RWPE2 (cell line): Measurements from ENCODE around the gene CFLAR.

Source experiments
- ATAC-seq: fragments of 200-7000 bp; cut with Tn5 transposase; 3 replicates; pipeline ENCODE4 v1.9.1; 2021; ENCODE audit warnings: low read depth
- DNase-seq: peaks from one replicate; pipeline ENCODE4 v3.0.0-alpha.2; 2020; ENCODE audit warnings: low spot score
- H3K27ac ChIP-seq: fragments of 450-650 bp; 2 replicates; pipeline ENCODE4 v1.5.1; 2017; ENCODE audit warnings: mild to moderate bottlenecking; ENCODE audit not compliant: poor library complexity, severe bottlenecking
- H3K27me3 ChIP-seq: fragments of 250-450 bp; sonication (Bioruptor Pico); 2 replicates; pipeline ENCODE4 v1.5.1; 2021; ENCODE audit warnings: mild to moderate bottlenecking, moderate library complexity; ENCODE audit not compliant: insufficient read depth, poor library complexity, severe bottlenecking
- H3K36me3 ChIP-seq: fragments of 250-450 bp; sonication (Bioruptor Pico); 2 replicates; pipeline ENCODE4 v1.5.1; 2020; ENCODE audit warnings: low read depth, mild to moderate bottlenecking, moderate library complexity
- H3K4me1 ChIP-seq: fragments of 250-450 bp; sonication (Bioruptor Pico); 2 replicates; pipeline ENCODE4 v1.5.1; 2021; ENCODE audit warnings: mild to moderate bottlenecking, moderate library complexity; ENCODE audit not compliant: insufficient read depth, poor library complexity, severe bottlenecking
- H3K4me3 ChIP-seq: fragments of 250-450 bp; sonication (Bioruptor Pico); 2 replicates; pipeline ENCODE4 v1.5.1; 2021; ENCODE audit warnings: mild to moderate bottlenecking, moderate library complexity; ENCODE audit not compliant: severe bottlenecking
- H3K9me3 ChIP-seq: fragments of 250-450 bp; sonication (Bioruptor Pico); 2 replicates; pipeline ENCODE4 v1.5.1; 2021; ENCODE audit warnings: mild to moderate bottlenecking, moderate library complexity; ENCODE audit not compliant: severe bottlenecking
- TF ChIP-seq, protein P1 (sequence below): fragments of 450-650 bp; IDR thresholded peaks from one replicate; pipeline ENCODE4 v1.5.1; 2017; ENCODE audit warnings: mild to moderate bottlenecking, moderate library complexity; ENCODE audit not compliant: poor library complexity, severe bottlenecking

CFLAR gene

DNA sequence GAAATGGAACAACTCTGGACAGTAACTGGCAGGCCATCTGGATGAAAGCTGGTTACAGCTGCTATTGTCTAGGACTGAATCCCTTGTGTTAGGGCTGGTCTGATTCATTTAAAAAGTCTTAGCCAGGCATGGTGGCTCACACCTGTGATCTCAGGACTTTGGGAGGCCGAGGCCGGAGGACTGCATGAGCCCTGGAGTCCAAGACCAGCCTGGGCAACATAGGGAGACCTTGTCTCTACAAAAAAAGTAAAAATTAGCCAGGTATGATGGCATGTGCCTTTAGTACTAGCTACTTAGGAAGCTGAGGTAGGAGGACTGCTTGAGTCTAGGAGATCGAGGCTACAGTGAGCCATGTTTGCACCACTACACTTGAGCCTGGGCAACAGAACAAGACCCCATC, 15.5 kb upstream of the CFLAR start:
- TF ChIP-seq, protein P1, sequence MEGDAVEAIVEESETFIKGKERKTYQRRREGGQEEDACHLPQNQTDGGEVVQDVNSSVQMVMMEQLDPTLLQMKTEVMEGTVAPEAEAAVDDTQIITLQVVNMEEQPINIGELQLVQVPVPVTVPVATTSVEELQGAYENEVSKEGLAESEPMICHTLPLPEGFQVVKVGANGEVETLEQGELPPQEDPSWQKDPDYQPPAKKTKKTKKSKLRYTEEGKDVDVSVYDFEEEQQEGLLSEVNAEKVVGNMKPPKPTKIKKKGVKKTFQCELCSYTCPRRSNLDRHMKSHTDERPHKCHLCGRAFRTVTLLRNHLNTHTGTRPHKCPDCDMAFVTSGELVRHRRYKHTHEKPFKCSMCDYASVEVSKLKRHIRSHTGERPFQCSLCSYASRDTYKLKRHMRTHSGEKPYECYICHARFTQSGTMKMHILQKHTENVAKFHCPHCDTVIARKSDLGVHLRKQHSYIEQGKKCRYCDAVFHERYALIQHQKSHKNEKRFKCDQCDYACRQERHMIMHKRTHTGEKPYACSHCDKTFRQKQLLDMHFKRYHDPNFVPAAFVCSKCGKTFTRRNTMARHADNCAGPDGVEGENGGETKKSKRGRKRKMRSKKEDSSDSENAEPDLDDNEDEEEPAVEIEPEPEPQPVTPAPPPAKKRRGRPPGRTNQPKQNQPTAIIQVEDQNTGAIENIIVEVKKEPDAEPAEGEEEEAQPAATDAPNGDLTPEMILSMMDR: no peak
- Histone ChIP-seq H3K27me3 (no peaks in the 10 kb centered on the region), H3K27ac (no peak overlapping the region), H3K9me3 (no peaks in the 10 kb centered on the region), H3K4me3 (no peak overlapping the region), H3K36me3 (no peaks in the 10 kb centered on the region), H3K4me1 (no peaks in the 10 kb centered on the region)
- DNase-seq (no peak), ATAC-seq (no peak)

DNA sequence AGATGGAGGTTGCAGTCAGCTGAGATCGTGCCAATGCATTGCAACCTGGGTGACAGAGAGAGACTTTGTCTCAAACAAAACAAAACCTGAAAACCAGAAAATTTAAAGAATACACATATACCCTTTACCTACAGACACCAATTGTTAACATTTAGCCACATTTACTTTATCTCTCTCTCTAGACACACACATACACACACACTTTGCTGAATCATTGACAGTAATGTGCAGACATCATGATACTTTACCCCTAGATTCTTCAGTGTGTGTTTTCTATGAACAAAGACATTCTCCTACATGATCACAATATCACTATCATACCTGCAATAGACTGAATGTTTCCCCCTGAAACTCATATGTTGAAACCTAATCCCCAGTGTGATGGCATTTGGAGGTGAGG, 10.2 kb upstream of the CFLAR start:
- no peaks in the 10 kb centered on the region for H3K27me3 ChIP-seq
- ATAC-seq: no peak
- H3K4me3 ChIP-seq: no peak overlapping the region
- H3K27ac ChIP-seq: no peak overlapping the region
- TF ChIP-seq, protein P1: no peak
- DNase-seq: no peak
- H3K36me3 ChIP-seq: no peaks in the 10 kb centered on the region
- no peaks in the 10 kb centered on the region for H3K4me1 ChIP-seq
- no peaks in the 10 kb centered on the region for H3K9me3 ChIP-seq

DNA sequence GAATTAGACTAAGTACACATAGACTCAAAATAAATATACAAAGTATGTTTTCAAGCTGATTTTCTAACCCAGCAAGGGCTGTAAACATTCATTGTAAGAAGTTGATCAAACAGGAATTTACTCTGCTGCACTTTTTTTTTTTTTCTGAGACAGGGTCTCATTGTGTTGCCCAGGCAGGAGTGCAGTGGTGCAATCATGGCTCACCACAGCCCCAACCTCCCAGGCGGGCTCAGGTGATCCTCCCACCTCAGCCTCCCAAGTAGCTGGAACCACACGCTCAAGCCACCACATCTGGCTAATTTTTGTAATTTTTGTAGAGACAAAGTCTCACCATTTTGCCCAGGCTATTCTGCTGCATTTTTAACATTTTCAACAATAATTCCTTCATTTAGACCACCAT, 8.3 kb upstream of the CFLAR start:
- H3K27me3 ChIP-seq: no peaks in the 10 kb centered on the region
- DNase-seq (no peak), ATAC-seq (no peak)
- no peak overlapping the region for H3K4me3 ChIP-seq
- H3K36me3 ChIP-seq: no peaks in the 10 kb centered on the region
- TF ChIP-seq, protein P1: no peak
- no peak overlapping the region for H3K27ac ChIP-seq
- H3K4me1 ChIP-seq: no peaks in the 10 kb centered on the region
- no peaks in the 10 kb centered on the region for H3K9me3 ChIP-seq

DNA sequence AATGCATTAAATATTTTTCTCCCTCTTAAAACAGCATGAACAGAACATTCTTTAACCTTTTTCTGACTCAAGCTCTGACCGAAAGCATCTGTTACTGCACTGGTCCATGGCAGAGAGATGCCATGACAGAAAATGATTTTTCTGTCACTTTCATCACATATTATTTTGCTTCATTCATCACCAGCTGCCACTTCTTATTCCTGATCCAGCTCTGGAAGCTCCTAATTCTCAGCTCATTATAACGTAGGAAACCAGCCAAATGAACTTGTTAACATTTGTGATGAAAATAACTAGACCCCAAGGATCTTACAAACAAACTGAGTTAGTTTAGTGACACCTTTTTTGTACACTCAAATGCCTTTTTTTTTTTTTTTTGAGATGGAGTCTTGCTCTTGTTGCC, 7.6 kb upstream of the CFLAR start:
- Histone ChIP-seq H3K27me3 (no peaks in the 10 kb centered on the region), H3K4me3 (no peak overlapping the region), H3K9me3 (no peaks in the 10 kb centered on the region), H3K36me3 (no peaks in the 10 kb centered on the region), H3K27ac (no peak overlapping the region), H3K4me1 (no peaks in the 10 kb centered on the region)
- no peak for ATAC-seq
- TF ChIP-seq, protein P1: no peak
- DNase-seq: no peak

DNA sequence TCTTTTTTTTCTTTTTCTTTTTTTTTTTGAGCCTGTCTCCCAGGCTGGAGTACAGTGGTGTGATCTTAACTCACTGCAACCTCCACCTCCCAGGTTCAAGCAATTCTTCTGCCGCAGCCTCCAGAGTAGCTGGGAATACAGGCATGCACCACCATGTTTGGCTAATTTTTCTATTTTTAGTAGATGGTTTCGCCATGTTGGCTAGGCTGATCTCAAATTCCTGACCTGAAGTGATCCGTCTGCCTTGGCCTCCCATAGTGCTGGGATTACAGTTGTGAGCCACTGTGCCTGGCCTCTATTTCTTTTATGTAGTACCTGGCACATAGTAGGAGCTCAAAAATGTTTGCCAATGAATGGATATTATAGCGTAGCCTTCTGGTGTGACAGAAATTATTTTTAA, 6.8 kb upstream of the CFLAR start:
- ATAC-seq: no peak
- DNase-seq: no peak
- no peaks in the 10 kb centered on the region for H3K36me3 ChIP-seq
- H3K4me1 ChIP-seq: no peaks in the 10 kb centered on the region
- TF ChIP-seq, protein P1: no peak
- no peak overlapping the region for H3K4me3 ChIP-seq
- no peaks in the 10 kb centered on the region for H3K9me3 ChIP-seq
- H3K27me3 ChIP-seq: no peaks in the 10 kb centered on the region
- no peak overlapping the region for H3K27ac ChIP-seq
